Pancreas (tissue), 10 donors: ENCODE data around the gene SHQ1. TPM values are rescaled to one million over a fixed set of nuclear protein-coding genes. Genes with fewer than 3 reads are reported as not detected.

Experiments
- ATAC-seq, 4 donors: fragments of 200-7000 bp; cut with Tn5 transposase; one replicate each; pipeline versions ENCODE4 v1.8.0 to v1.9.1; 2020; ENCODE audit warnings: mild to moderate bottlenecking in 4 of 4, moderate library complexity in 4 of 4
- DNase-seq, 6 donors: peaks; one replicate each; pipeline ENCODE4 v3.0.0-alpha.2; 2020
- FAIRE-seq: peaks from 2 replicates; lab custom pipeline; 2012; peaks lifted over from hg19 to GRCh38; lab: Jason Lieb, UNC
- H3K27ac ChIP-seq, 4 donors: fragments of 200-600 bp; sonication (generic); 1 replicate in 3 of 4; 2 replicates in 1 of 4; pipeline versions ENCODE4 v1.5.0 to v1.8.0; 2020
- H3K27me3 ChIP-seq, 4 donors: fragments of 200-600 bp; one replicate each; pipeline ENCODE4 v1.8.0; 2021
- H3K36me3 ChIP-seq, 3 donors: fragments of 200-600 bp; sonication (generic) in 1 of 3; one replicate each; pipeline versions ENCODE4 v1.5.0 to v1.8.0; 2020 to 2021
- H3K4me1 ChIP-seq, 3 donors: fragments of 200-600 bp; one replicate each; pipeline ENCODE4 v1.8.0; 2021
- H3K4me3 ChIP-seq, 4 donors: fragments of 200-600 bp; sonication (generic) in 2 of 4; one replicate each; pipeline versions ENCODE4 v1.5.0 to v1.8.0; 2020 to 2021
- H3K9me3 ChIP-seq, 4 donors: fragments of 200-600 bp; one replicate each; pipeline ENCODE4 v1.8.0; 2021
- CTCF ChIP-seq, 4 donors: fragments of 200-600 bp; sonication (generic) in 3 of 4; IDR thresholded peaks; one replicate each; pipeline versions ENCODE4 v1.5.0 to v1.8.0; 2021; ENCODE audit warnings: antibody characterized with exemption in 4 of 4
- WGBS, 2 donors: extraction: QIAGEN DNeasy Blood & Tissue Kit; methylation state at CpG; one replicate each; pipeline ENCODE4 v1.1.7; 2013; 5-methylcytosine and 5-hydroxymethylcytosine counted together
- intact Hi-C, 3 donors: fragments of 100-400 bp; cut with DNase I; formaldehyde crosslinking; loops; one replicate each; pipeline versions ENCODE4 v1.11.1 to v1.14.2; 2022
- polyA plus RNA-seq, 2 donors: library from polyadenylated mRNA; stranded (reverse); fragments of 200-250 nt; gene quantifications; one replicate each; pipeline ENCODE4 v1.2.3, GENCODE V29; 2013
- total RNA-seq, 6 donors: library from RNA; stranded (reverse); fragmentation: NEBNext Ultra II Directional in 4 of 6; extraction: Animal tissue kit (Norgen Biotek cat#: 25700) in 4 of 6; gene quantifications; one replicate each; pipeline versions ENCODE4 v1.2.1 to v1.2.4, GENCODE V29; 2021 to 2023
- donor health status: healthy with polysubstance abuse.
- donor health status: DM: no; HTN: no; CAD: no; lungs with moderate emphysema.
- donor health status: DM: no; HTN: no; CAD: no.
- donor health status: control.
- donor health status: control.
- donor health status: Bipolar disorder and iron deficiency.
- donor health status: DM: yes; HTN: yes; CAD: no.
- donor health status: DM: no; HTN: no; CAD: no.
- donor health status: DM: no; HTN: no; CAD: no.
- donor health status: DM: yes; HTN: yes; CAD: no.

The SHQ1 gene
- total and polyA plus RNA-seq, 8 donors = 4.1 to 13.4 (median 7.9) TPM

- Histone ChIP-seq H3K4me3 (no peak overlapping the region), H3K9me3 (no peaks in the 10 kb centered on the region), H3K36me3 (peaks cover 0 to 21% (median 0%) of the 10 kb centered on the region in 3 donors), H3K27me3 (no peaks in the 10 kb centered on the region), H3K27ac (no peak overlapping the region), H3K4me1 (no peaks in the 10 kb centered on the region)
- TF ChIP-seq CTCF (IDR thresholded peaks at IDR 0.05) = no peak
- FAIRE-seq (no peak), ATAC-seq (no peak), DNase-seq (no peak)
- WGBS, 2 donors = 93 to 96% methylated on average over 3 of the region's 3 CpGs
- intact Hi-C loops = no loop called here
These were observed 9.2 kb downstream of the SHQ1 start for GRCh38 chr3:72839057-72839456.

- Histone ChIP-seq H3K4me3 (no peak overlapping the region), H3K36me3 (peaks cover 0 to 21% (median 0%) of the 10 kb centered on the region in 3 donors), H3K4me1 (no peaks in the 10 kb centered on the region), H3K27me3 (no peaks in the 10 kb centered on the region), H3K9me3 (no peaks in the 10 kb centered on the region), H3K27ac (no peak overlapping the region)
- WGBS, 2 donors = 17 to 20% methylated on average over 3 of the region's 3 CpGs
- FAIRE-seq = no peak
- peak; percentile 94 to 100 (median 100) for ATAC-seq
- no peak for TF ChIP-seq CTCF (IDR thresholded peaks at IDR 0.05)
- DNase-seq = peak; percentile 74 to 92 (median 82)
- intact Hi-C loops = no loop called here
These were observed 11.3 kb downstream of the SHQ1 start for GRCh38 chr3:72836923-72837322.

- H3K4me1 ChIP-seq = no peaks in the 10 kb centered on the region
- no peak overlapping the region for H3K27ac ChIP-seq
- H3K9me3 ChIP-seq = no peaks in the 10 kb centered on the region
- intact Hi-C loops = no loop called here
- ATAC-seq (peak in 3 of 4 donors; percentile 18 to 21 (median 20)), DNase-seq (no peak), FAIRE-seq (no peak)
- TF ChIP-seq CTCF (IDR thresholded peaks at IDR 0.05) = no peak
- no peaks in the 10 kb centered on the region for H3K27me3 ChIP-seq
- H3K4me3 ChIP-seq = no peak overlapping the region
- 96 to 100% methylated on average over 3 of the region's 3 CpGs for WGBS, 2 donors
- H3K36me3 ChIP-seq = peaks cover 0 to 21% (median 0%) of the 10 kb centered on the region in 3 donors
These were observed 11.8 kb downstream of the SHQ1 start for GRCh38 chr3:72836416-72836815.

- FAIRE-seq = peak; percentile 17
These were observed 17.6 kb downstream of the SHQ1 start for GRCh38 chr3:72830452-72831223.

More at GRCh38 chr3:72830452-72831223, 17.6 kb downstream of the SHQ1 start:
- no peaks in the 10 kb centered on the region for H3K36me3 ChIP-seq
- H3K4me1 ChIP-seq = no peaks in the 10 kb centered on the region
- intact Hi-C loops = no loop called here
- H3K4me3 ChIP-seq = no peak overlapping the region
- H3K27me3 ChIP-seq = no peaks in the 10 kb centered on the region
- no peak overlapping the region for H3K27ac ChIP-seq
- no peak for ATAC-seq
- DNase-seq = no peak
- no peak for TF ChIP-seq CTCF (IDR thresholded peaks at IDR 0.05)
- no peaks in the 10 kb centered on the region for H3K9me3 ChIP-seq
